ENCODE results near the gene BID. TPM values are rescaled to one million over a fixed set of nuclear protein-coding genes. Genes with fewer than 3 reads are reported as not detected.

The BID gene
- total and polyA plus RNA-seq, 10 of the 15 experiments (the other 5 are each of a cell fraction or from before 2014, with no cell fraction given): 7.9 to 241 (median 136) TPM

GRCh38 chr22:17754233-17754925 lies 19.9 kb downstream of the BID start:
- no TSS peak for BruUV-seq (replicated peaks)
- no peak for DNase-seq (ENCODE audit: low read depth, low spot score)
- H3K9ac ChIP-seq (ENCODE audit: control insufficient read depth, insufficient read depth, low read length): no peak overlapping the region
- no peaks in the 10 kb centered on the region; the same call in 1 of the 2 replicates for H4K20me1 ChIP-seq (ENCODE audit: control insufficient read depth, insufficient read depth)
- peak; percentile 82 for ATAC-seq
- H3K27me3 ChIP-seq (replicated peaks in 1 of 2; ENCODE audit: control insufficient read depth in 2 of 2, insufficient read depth in 2 of 2, low read length in 1 of 2): no peaks in the 10 kb centered on the region
- H3K9me3 ChIP-seq (replicated peaks; ENCODE audit: control insufficient read depth, insufficient read depth, low read length): no peaks in the 10 kb centered on the region
- no peak overlapping the region for H3K4me3 ChIP-seq
- no peak overlapping the region for H2AFZ ChIP-seq (ENCODE audit: control insufficient read depth, low read depth, low read length)
- intact Hi-C loops (cut with micrococcal nuclease; ENCODE audit: unreplicated experiment) (no loop called here), in situ Hi-C loops (cut with MboI) (no loop called here)
- no peaks in the 10 kb centered on the region for H3K4me1 ChIP-seq (ENCODE audit: control insufficient read depth, insufficient read depth, low read length)
- WGBS (ENCODE audit: insufficient coverage, insufficient replicate concordance, low lambda C conversion rate, missing lambda C conversion rate): 98% methylated on average over 14 of the region's 14 CpGs
- ChIA-PET POLR2A (no interaction called here), RAD21 (ENCODE audit: unreplicated experiment) (interaction anchor here (0.6 to 1.3 kb wide), 2 partner anchors 31 to 321 kb away, joined by 6 to 17 read pairs; no protein-coding TSS in a partner anchor), SMC1A (ENCODE audit: uncharacterized antibody, unreplicated experiment) (interaction anchor here (1.1 to 1.3 kb wide), 2 partner anchors 12 to 31 kb away, joined by 3 to 9 read pairs; no protein-coding TSS in a partner anchor), CTCF (interaction anchor here (1.0 to 2.2 kb wide), 5 partner anchors 11 to 31 kb away, joined by 3 to 12 read pairs (median 3); no protein-coding TSS in a partner anchor)
- FAIRE-seq: no peak
- H3K27ac ChIP-seq (ENCODE audit: control insufficient read depth, insufficient read depth): no peak overlapping the region
- no peak overlapping the region for H3K4me2 ChIP-seq (ENCODE audit: control insufficient read depth, insufficient read depth)
- H3K36me3 ChIP-seq (ENCODE audit: control insufficient read depth in 2 of 2, insufficient read depth in 2 of 2, low read length in 1 of 2): peaks cover 4 to 10% of the 10 kb centered on the region in 2 experiments; a peak in 3 of 4 replicates
- H3K79me2 ChIP-seq (ENCODE audit: control insufficient read depth, insufficient read depth, low read length): peaks cover 30% of the 10 kb centered on the region
- no peak for TF ChIP-seq ZZZ3 (IDR thresholded peaks at IDR 0.05; ENCODE audit: control insufficient read depth, insufficient read length, low read depth)
- TF ChIP-seq RFX5 (IDR thresholded peaks at IDR 0.05; ENCODE audit: low read depth, low read length): no peak
- TF ChIP-seq CTCF (IDR thresholded peaks at IDR 0.05 in 2 of 3, conservative IDR thresholded peaks at IDR 0.05 in 1 of 3; ENCODE audit: control insufficient read depth in 2 of 3, extremely low read depth in 1 of 3, insufficient read depth in 1 of 3, low read depth in 3 of 3, low read length in 3 of 3): peak; percentile 30 to 57 (median 52); a peak in 4 of 6 replicates
- TF ChIP-seq, protein P1, sequence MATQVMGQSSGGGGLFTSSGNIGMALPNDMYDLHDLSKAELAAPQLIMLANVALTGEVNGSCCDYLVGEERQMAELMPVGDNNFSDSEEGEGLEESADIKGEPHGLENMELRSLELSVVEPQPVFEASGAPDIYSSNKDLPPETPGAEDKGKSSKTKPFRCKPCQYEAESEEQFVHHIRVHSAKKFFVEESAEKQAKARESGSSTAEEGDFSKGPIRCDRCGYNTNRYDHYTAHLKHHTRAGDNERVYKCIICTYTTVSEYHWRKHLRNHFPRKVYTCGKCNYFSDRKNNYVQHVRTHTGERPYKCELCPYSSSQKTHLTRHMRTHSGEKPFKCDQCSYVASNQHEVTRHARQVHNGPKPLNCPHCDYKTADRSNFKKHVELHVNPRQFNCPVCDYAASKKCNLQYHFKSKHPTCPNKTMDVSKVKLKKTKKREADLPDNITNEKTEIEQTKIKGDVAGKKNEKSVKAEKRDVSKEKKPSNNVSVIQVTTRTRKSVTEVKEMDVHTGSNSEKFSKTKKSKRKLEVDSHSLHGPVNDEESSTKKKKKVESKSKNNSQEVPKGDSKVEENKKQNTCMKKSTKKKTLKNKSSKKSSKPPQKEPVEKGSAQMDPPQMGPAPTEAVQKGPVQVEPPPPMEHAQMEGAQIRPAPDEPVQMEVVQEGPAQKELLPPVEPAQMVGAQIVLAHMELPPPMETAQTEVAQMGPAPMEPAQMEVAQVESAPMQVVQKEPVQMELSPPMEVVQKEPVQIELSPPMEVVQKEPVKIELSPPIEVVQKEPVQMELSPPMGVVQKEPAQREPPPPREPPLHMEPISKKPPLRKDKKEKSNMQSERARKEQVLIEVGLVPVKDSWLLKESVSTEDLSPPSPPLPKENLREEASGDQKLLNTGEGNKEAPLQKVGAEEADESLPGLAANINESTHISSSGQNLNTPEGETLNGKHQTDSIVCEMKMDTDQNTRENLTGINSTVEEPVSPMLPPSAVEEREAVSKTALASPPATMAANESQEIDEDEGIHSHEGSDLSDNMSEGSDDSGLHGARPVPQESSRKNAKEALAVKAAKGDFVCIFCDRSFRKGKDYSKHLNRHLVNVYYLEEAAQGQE (IDR thresholded peaks at IDR 0.05; ENCODE audit: low read depth, low read length): no peak
- peak; percentile 45; the same call in 1 of the 2 replicates for TF ChIP-seq RAD21 (IDR thresholded peaks at IDR 0.05; ENCODE audit: insufficient read depth, low read depth, low read length)
- TF ChIP-seq SMC3 (IDR thresholded peaks at IDR 0.05; ENCODE audit: borderline replicate concordance, low read length): peak; percentile 52
- no peak for TF ChIP-seq HDGF (IDR thresholded peaks at IDR 0.05)
- TF ChIP-seq, protein P2, sequence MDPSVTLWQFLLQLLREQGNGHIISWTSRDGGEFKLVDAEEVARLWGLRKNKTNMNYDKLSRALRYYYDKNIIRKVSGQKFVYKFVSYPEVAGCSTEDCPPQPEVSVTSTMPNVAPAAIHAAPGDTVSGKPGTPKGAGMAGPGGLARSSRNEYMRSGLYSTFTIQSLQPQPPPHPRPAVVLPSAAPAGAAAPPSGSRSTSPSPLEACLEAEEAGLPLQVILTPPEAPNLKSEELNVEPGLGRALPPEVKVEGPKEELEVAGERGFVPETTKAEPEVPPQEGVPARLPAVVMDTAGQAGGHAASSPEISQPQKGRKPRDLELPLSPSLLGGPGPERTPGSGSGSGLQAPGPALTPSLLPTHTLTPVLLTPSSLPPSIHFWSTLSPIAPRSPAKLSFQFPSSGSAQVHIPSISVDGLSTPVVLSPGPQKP (IDR thresholded peaks at IDR 0.05; ENCODE audit: low read depth, low read length): no peak
- no peak for TF ChIP-seq RAD51 (IDR thresholded peaks at IDR 0.05)
- no peak for TF ChIP-seq BCL11A (IDR thresholded peaks at IDR 0.05; ENCODE audit: low read depth, low read length)
- TF ChIP-seq, protein P3, sequence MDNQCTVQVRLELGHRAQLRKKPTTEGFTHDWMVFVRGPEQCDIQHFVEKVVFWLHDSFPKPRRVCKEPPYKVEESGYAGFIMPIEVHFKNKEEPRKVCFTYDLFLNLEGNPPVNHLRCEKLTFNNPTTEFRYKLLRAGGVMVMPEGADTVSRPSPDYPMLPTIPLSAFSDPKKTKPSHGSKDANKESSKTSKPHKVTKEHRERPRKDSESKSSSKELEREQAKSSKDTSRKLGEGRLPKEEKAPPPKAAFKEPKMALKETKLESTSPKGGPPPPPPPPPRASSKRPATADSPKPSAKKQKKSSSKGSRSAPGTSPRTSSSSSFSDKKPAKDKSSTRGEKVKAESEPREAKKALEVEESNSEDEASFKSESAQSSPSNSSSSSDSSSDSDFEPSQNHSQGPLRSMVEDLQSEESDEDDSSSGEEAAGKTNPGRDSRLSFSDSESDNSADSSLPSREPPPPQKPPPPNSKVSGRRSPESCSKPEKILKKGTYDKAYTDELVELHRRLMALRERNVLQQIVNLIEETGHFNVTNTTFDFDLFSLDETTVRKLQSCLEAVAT (IDR thresholded peaks at IDR 0.05): no peak
- no peak for TF ChIP-seq EZH2 (IDR thresholded peaks at IDR 0.05; ENCODE audit: borderline replicate concordance, control insufficient read depth, low read depth, low read length)
- TF ChIP-seq ZNF24 (IDR thresholded peaks at IDR 0.05): no peak

All from GM12878 (cell line).